NOMO-1 treated with DMSO at 0.1 percent for 48 hours (cell line): ENCODE measurements around the gene LHX4.

Source experiments
- DNase-seq: peaks from one replicate; lab custom pipeline; 2025; ENCODE audit not compliant: unreplicated experiment; lab: John Stamatoyannopoulos, UW

LHX4 gene

GRCh38 chr1:180229483-180230415 is at the start of gene LHX4:
TSS of gene LHX4 (plus strand) at chr1:180230264. CDS start at chr1:180230530, 266 bp downstream.
- no peak for DNase-seq

GRCh38 chr1:180181048-180181447 is 49.0 kb upstream of the LHX4 start:
- peak; percentile 6 for DNase-seq

- DNase-seq = no peak
Observed at GRCh38 chr1:180181996-180182642, 47.9 kb upstream of the LHX4 start.

GRCh38 chr1:180182643-180183311 is 47.3 kb upstream of the LHX4 start:
- DNase-seq = no peak

- DNase-seq = no peak
Observed at GRCh38 chr1:180183426-180183825, 46.6 kb upstream of the LHX4 start.

- no peak for DNase-seq
Observed at GRCh38 chr1:180184041-180184440, 46.0 kb upstream of the LHX4 start.

GRCh38 chr1:180185281-180185680 is 44.8 kb upstream of the LHX4 start:
- DNase-seq = no peak

GRCh38 chr1:180185971-180186645 is 44.0 kb upstream of the LHX4 start:
- DNase-seq = no peak

- DNase-seq = no peak
Observed at GRCh38 chr1:180186831-180187230, 43.2 kb upstream of the LHX4 start.

GRCh38 chr1:180187626-180188025 is 42.4 kb upstream of the LHX4 start:
- no peak for DNase-seq

GRCh38 chr1:180188091-180188506 is 42.0 kb upstream of the LHX4 start:
- DNase-seq = no peak

GRCh38 chr1:180188684-180189175 is 41.3 kb upstream of the LHX4 start:
- no peak for DNase-seq

- DNase-seq = no peak
Observed at GRCh38 chr1:180190091-180190490, 40.0 kb upstream of the LHX4 start.

- DNase-seq = no peak
Observed at GRCh38 chr1:180192172-180192571, 37.9 kb upstream of the LHX4 start.

GRCh38 chr1:180193141-180194047 is 36.7 kb upstream of the LHX4 start:
- no peak for DNase-seq

- no peak for DNase-seq
Observed at GRCh38 chr1:180194048-180194425, 36.0 kb upstream of the LHX4 start.

GRCh38 chr1:180194546-180195207 is 35.4 kb upstream of the LHX4 start:
- DNase-seq = no peak

GRCh38 chr1:180195401-180195800 is 34.7 kb upstream of the LHX4 start:
- DNase-seq = no peak

GRCh38 chr1:180195916-180196315 is 34.1 kb upstream of the LHX4 start:
- DNase-seq = no peak
